ENCODE measurements around the gene MCOLN1.
"Not testable (repeated sequence)": the region's sequence is repeated elsewhere in the genome, so short reads cannot be mapped to it uniquely, and the experiment has no call there.

Gene MCOLN1

GRCh38 chr19:7544626-7545025, 22.2 kb downstream of the MCOLN1 start:
- no peak for DNase-seq (ENCODE audit: low read depth)

- no peak for DNase-seq (ENCODE audit: low read depth)
Observed at GRCh38 chr19:7545300-7545699, 22.9 kb downstream of the MCOLN1 start.

- DNase-seq (ENCODE audit: low read depth): no peak
Observed at GRCh38 chr19:7545904-7546303, 23.5 kb downstream of the MCOLN1 start.

GRCh38 chr19:7547159-7547558, 24.7 kb downstream of the MCOLN1 start:
- DNase-seq (ENCODE audit: low read depth): no peak

GRCh38 chr19:7549429-7550148, 27.2 kb downstream of the MCOLN1 start:
- DNase-seq (ENCODE audit: low read depth): no peak

- DNase-seq (ENCODE audit: low read depth): no peak
Observed at GRCh38 chr19:7550169-7550770, 27.8 kb downstream of the MCOLN1 start.

- no peak for DNase-seq (ENCODE audit: low read depth)
Observed at GRCh38 chr19:7550987-7551761, 28.8 kb downstream of the MCOLN1 start.

GRCh38 chr19:7552781-7553180, 30.4 kb downstream of the MCOLN1 start:
- DNase-seq (ENCODE audit: low read depth): no peak

- no peak for DNase-seq (ENCODE audit: low read depth)
Observed at GRCh38 chr19:7554565-7554964, 32.1 kb downstream of the MCOLN1 start.

- DNase-seq (ENCODE audit: low read depth): no peak
Observed at GRCh38 chr19:7554990-7555864, 32.8 kb downstream of the MCOLN1 start.

- DNase-seq (ENCODE audit: low read depth): no peak
Observed at GRCh38 chr19:7556696-7557315, 34.4 kb downstream of the MCOLN1 start.

- DNase-seq (ENCODE audit: low read depth): no peak
Observed at GRCh38 chr19:7558667-7559066, 36.2 kb downstream of the MCOLN1 start.

- DNase-seq (ENCODE audit: low read depth): no peak
Observed at GRCh38 chr19:7559102-7559501, 36.7 kb downstream of the MCOLN1 start.

GRCh38 chr19:7560255-7560654, 37.8 kb downstream of the MCOLN1 start:
- no peak for DNase-seq (ENCODE audit: low read depth)

- DNase-seq (ENCODE audit: low read depth): no peak
Observed at GRCh38 chr19:7561325-7561724, 38.9 kb downstream of the MCOLN1 start.

GRCh38 chr19:7562646-7563393, 40.4 kb downstream of the MCOLN1 start:
- DNase-seq (ENCODE audit: low read depth): no peak

- DNase-seq (ENCODE audit: low read depth): no peak
Observed at GRCh38 chr19:7564866-7565265, 42.4 kb downstream of the MCOLN1 start.

- no peak for DNase-seq (ENCODE audit: low read depth)
Observed at GRCh38 chr19:7565332-7565731, 42.9 kb downstream of the MCOLN1 start.

- no peak for DNase-seq (ENCODE audit: low read depth)
Observed at GRCh38 chr19:7570761-7571160, 48.3 kb downstream of the MCOLN1 start.

- no peak for DNase-seq (ENCODE audit: low read depth)
Observed at GRCh38 chr19:7575434-7576040, 53.1 kb downstream of the MCOLN1 start.

- not testable (repeated sequence) for DNase-seq (ENCODE audit: low read depth)
Observed at GRCh38 chr19:7577422-7577821, 55.0 kb downstream of the MCOLN1 start.

Measured in activated T-helper 9 cell treated with anti-CD3 and anti-CD28 coated beads, Interleukin-2, amount 50 U/mL, for 16 hours (primary cell).